ENCODE results near the gene EFHB. TPM values are rescaled to one million over a fixed set of nuclear protein-coding genes. Genes with fewer than 3 reads are reported as not detected.
"Not testable (repeated sequence)": the region's sequence is repeated elsewhere in the genome, so short reads cannot be mapped to it uniquely, and the experiment has no call there.

Gene EFHB
- total RNA-seq, 8 experiments from 2014 or later = 0.49 to 5.4 (median 1.7) TPM

GRCh38 chr3:19881852-19882251, 52.2 kb downstream of the EFHB start:
- in situ Hi-C loops (cut with MboI; ENCODE audit: low pct_unique_long_range_greater_than_20kb in 2 of 9, low sequenced_read_pairs in 9 of 9, unreplicated experiment in 9 of 9) = no loop called here
- no peak overlapping the region for H3K27ac ChIP-seq
- no peaks in the 10 kb centered on the region for H3K4me1 ChIP-seq (replicated peaks in 1 of 2)
- H3K4me3 ChIP-seq = no peak overlapping the region
- no peak for ATAC-seq (replicated peaks in 6 of 8)

- Histone ChIP-seq H3K27ac (no peak overlapping the region), H3K4me3 (no peak overlapping the region), H3K4me1 (replicated peaks in 1 of 2) (no peaks in the 10 kb centered on the region)
- no peak for ATAC-seq (replicated peaks in 6 of 8)
- in situ Hi-C loops (cut with MboI; ENCODE audit: low pct_unique_long_range_greater_than_20kb in 2 of 9, low sequenced_read_pairs in 9 of 9, unreplicated experiment in 9 of 9) = no loop called here
Measured at GRCh38 chr3:19881036-19881435, 53.0 kb downstream of the EFHB start.

DNA sequence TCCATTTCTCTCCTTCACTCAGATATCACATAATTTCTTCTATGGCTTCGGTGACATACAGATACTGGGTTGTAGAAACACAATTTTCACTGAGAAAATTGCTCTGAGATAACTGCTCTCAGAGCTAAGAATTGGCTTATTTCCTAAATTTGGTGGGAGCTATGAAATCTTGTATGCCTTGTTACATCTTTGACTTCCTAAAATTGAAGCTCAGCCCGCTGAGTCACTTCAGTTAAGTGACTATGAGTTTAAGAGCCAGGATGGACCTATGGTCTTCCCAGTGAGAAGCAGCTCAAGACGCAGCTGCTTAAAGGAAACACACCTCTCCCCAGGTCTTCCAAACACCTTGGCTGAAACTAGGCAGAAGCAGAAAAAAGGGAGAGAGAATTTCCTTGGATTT, 56.4 kb downstream of the EFHB start:
- Histone ChIP-seq H3K4me3 (no peak overlapping the region), H3K27ac (no peak overlapping the region), H3K4me1 (replicated peaks in 1 of 2) (no peaks in the 10 kb centered on the region)
- no peak for ATAC-seq (replicated peaks in 6 of 8)
- in situ Hi-C loops (cut with MboI; ENCODE audit: low pct_unique_long_range_greater_than_20kb in 2 of 9, low sequenced_read_pairs in 9 of 9, unreplicated experiment in 9 of 9) = no loop called here
- WGBS, 10 experiments = 49 to 100% (median 79%) methylated on average over 1 to 3 of the region's 3 CpGs; no CpG with 5 or more reads in 1 of the 10 experiments

DNA sequence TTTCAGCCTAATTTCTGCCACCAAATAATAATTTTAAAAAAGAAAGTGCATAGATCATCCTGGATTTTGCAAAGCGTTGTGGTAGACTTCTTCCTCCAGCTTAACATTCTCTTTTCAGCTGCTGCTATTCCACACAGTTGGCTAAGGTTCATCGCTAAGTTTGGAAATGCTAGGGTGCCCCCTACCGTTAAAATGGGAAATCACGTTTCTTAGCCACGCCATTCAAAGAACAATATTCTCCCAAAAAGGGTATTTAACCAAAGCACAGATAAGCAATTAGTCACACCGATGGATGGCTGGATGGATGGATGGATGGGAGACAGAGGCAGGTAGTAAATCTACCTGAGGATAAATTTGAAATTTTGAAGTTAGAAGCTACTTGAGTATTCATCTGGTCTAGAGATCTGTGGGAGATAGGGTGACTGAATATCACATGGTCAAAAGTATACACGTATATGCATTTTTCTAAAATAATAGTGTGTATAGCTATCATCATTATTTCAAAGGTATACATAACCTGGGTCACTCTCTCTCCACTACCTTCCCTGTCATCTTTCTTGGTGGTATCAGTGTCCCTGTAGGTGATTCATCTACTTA, 67.2 kb downstream of the EFHB start:
- Histone ChIP-seq H3K4me1 (replicated peaks in 1 of 2) (no peaks in the 10 kb centered on the region), H3K4me3 (no peak overlapping the region), H3K27ac (no peak overlapping the region)
- in situ Hi-C loops (cut with MboI; ENCODE audit: low pct_unique_long_range_greater_than_20kb in 2 of 9, low sequenced_read_pairs in 9 of 9, unreplicated experiment in 9 of 9) = loop anchor here in 7 of 9 experiments (10.0 to 25.0 kb wide), 3 partner anchors 530 to 805 kb away; no protein-coding TSS in a partner anchor
- ATAC-seq (replicated peaks in 6 of 8) = peak; percentile 60 to 88 (median 78)
- 0 to 69% (median 8%) methylated on average over 1 to 7 of the region's 7 CpGs; no CpG with 5 or more reads in 1 of the 10 experiments for WGBS, 10 experiments

DNA sequence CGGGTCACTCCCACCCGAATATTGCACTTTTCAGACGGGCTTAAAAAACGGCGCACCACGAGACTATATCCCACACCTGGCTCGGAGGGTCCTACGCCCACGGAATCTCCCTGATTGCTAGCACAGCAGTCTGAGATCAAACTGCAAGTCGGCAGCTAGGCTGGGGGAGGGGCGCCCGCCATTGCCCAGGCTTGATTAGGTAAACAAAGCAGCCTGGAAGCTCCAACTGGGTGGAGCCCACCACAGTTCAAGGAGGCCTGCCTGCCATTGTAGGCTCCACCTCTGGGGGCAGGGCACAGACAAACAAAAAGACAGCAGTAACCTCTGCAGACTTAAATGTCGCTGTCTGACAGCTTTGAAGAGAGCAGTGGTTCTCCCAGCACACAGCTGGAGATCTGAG, 78.7 kb downstream of the EFHB start:
- in situ Hi-C loops (cut with MboI; ENCODE audit: low pct_unique_long_range_greater_than_20kb in 2 of 9, low sequenced_read_pairs in 9 of 9, unreplicated experiment in 9 of 9) = loop anchor here in 6 of 9 experiments (25.0 kb wide), 2 partner anchors 518 to 793 kb away; no protein-coding TSS in a partner anchor
- H3K4me3 ChIP-seq; ATAC-seq (replicated peaks in 6 of 8); H3K27ac ChIP-seq; H3K4me1 ChIP-seq (replicated peaks in 1 of 2): not testable (repeated sequence)
- no CpG with 5 or more reads among the region's 13 CpGs for WGBS, 10 experiments

GRCh38 chr3:19846609-19847008, 87.4 kb downstream of the EFHB start:
- H3K27ac ChIP-seq; H3K4me3 ChIP-seq; in situ Hi-C loops (cut with MboI; ENCODE audit: low pct_unique_long_range_greater_than_20kb in 2 of 9, low sequenced_read_pairs in 9 of 9, unreplicated experiment in 9 of 9); ATAC-seq (replicated peaks in 6 of 8); H3K4me1 ChIP-seq (replicated peaks in 1 of 2): not testable (repeated sequence)
- 0 to 100% (median 80%) methylated on average over 1 to 5 of the region's 7 CpGs; no CpG with 5 or more reads in 5 of the 10 experiments for WGBS, 10 experiments

Other genes starting within 250 kb of the EFHB start
- 10 to 100 TPM; 39.6 to 87.3 (median 55.5) TPM for gene RAB5A, start 12.9 kb upstream of the EFHB start, total RNA-seq
- 1 to 10 TPM in 2 of 8 experiments, under 1 TPM in 6; 0.41 to 2.7 (median 0.89) TPM for gene PP2D1, start 78.0 kb upstream of the EFHB start, total RNA-seq
- gene KAT2B, start 106.2 kb upstream of the EFHB start, total RNA-seq = 10 to 100 TPM in 4 of 8 experiments, 1 to 10 TPM in 4; 7.2 to 25.6 (median 10.0) TPM